NCI-H2029 treated with DMSO at 0.1 percent for 48 hours (cell line): ENCODE data around the gene MTMR10.

ENCODE experiments used
- DNase-seq: peaks from one replicate; lab custom pipeline; 2025; lab: John Stamatoyannopoulos, UW

Gene MTMR10

GRCh38 chr15:30956216-30957124, 35.0 kb downstream of the MTMR10 start:
- no peak for DNase-seq

GRCh38 chr15:30954674-30955073, 36.8 kb downstream of the MTMR10 start:
- DNase-seq = no peak

GRCh38 chr15:30953731-30954378, 37.6 kb downstream of the MTMR10 start:
- no peak for DNase-seq

GRCh38 chr15:30953183-30953582, 38.2 kb downstream of the MTMR10 start:
- DNase-seq = no peak

GRCh38 chr15:30943654-30944335, 47.6 kb downstream of the MTMR10 start:
- no peak for DNase-seq

GRCh38 chr15:30941520-30941919, 49.9 kb downstream of the MTMR10 start:
- DNase-seq = no peak

- no peak for DNase-seq
Observed at GRCh38 chr15:30940359-30940758, 51.1 kb downstream of the MTMR10 start.

GRCh38 chr15:30939161-30939560, 52.3 kb downstream of the MTMR10 start:
- no peak for DNase-seq

- no peak for DNase-seq
Observed at GRCh38 chr15:30933293-30933692, 58.1 kb downstream of the MTMR10 start.

- no peak for DNase-seq
Observed at GRCh38 chr15:30930422-30930821, 61.0 kb downstream of the MTMR10 start.

- DNase-seq = no peak
Observed at GRCh38 chr15:30929982-30930381, 61.4 kb downstream of the MTMR10 start.

GRCh38 chr15:30929064-30929669, 62.3 kb downstream of the MTMR10 start:
- DNase-seq = no peak

GRCh38 chr15:30928076-30928475, 63.4 kb downstream of the MTMR10 start:
- DNase-seq = no peak

GRCh38 chr15:30927148-30927761, 64.2 kb downstream of the MTMR10 start:
- no peak for DNase-seq

GRCh38 chr15:30926161-30926560, 65.3 kb downstream of the MTMR10 start:
- no peak for DNase-seq

- no peak for DNase-seq
Observed at GRCh38 chr15:30925686-30926085, 65.7 kb downstream of the MTMR10 start.

GRCh38 chr15:30924353-30924752, 67.1 kb downstream of the MTMR10 start:
- no peak for DNase-seq

- no peak for DNase-seq
Observed at GRCh38 chr15:30923429-30923828, 68.0 kb downstream of the MTMR10 start.

GRCh38 chr15:30922480-30923311, 68.7 kb downstream of the MTMR10 start:
- no peak for DNase-seq

- no peak for DNase-seq
Observed at GRCh38 chr15:30921781-30922479, 69.5 kb downstream of the MTMR10 start.
